Measurements from ENCODE around the gene WDR20. TPM values are rescaled to one million over a fixed set of nuclear protein-coding genes. Genes with fewer than 3 reads are reported as not detected.

Gene WDR20
- total RNA-seq, 2 experiments from 2014 or later: 13.3 to 31.0 TPM

GRCh38 chr14:102095871-102096568, 43.7 kb upstream of the WDR20 start:
- Histone ChIP-seq H3K9me3 (ENCODE audit: low read length) (no peaks in the 10 kb centered on the region), H3K4me2 (ENCODE audit: low read length) (no peak overlapping the region), H3K27ac (ENCODE audit: low read depth, low read length, poor library complexity, severe bottlenecking) (no peak overlapping the region), H3K79me2 (ENCODE audit: insufficient read depth, low read depth, low read length) (no peaks in the 10 kb centered on the region), H3K4me3 (ENCODE audit: low read depth, low read length, poor library complexity, severe bottlenecking) (no peak overlapping the region), H2AFZ (ENCODE audit: low read length) (peak overlapping the region; percentile 20; the same call in 1 of the 2 replicates), H3K9me2 (ENCODE audit: insufficient read depth, low read length) (no peaks in the 10 kb centered on the region), H4K20me1 (ENCODE audit: insufficient read depth, low read length) (no peaks in the 10 kb centered on the region), H3K4me1 (ENCODE audit: insufficient read depth, low read length, poor library complexity, severe bottlenecking) (peaks cover 7% of the 10 kb centered on the region), H3K36me3 (ENCODE audit: insufficient read depth, low read length) (no peaks in the 10 kb centered on the region)
- intact Hi-C loops (cut with micrococcal nuclease; ENCODE audit: unreplicated experiment): loop anchor here (1.0 kb wide), 3 partner anchors 33 to 389 kb away; no protein-coding TSS in a partner anchor
- no peak for DNase-seq (ENCODE audit: low spot score)
- no TSS peak for BruUV-seq (replicated peaks)
- ChIA-PET POLR2A (interaction anchor here (0.7 to 1.3 kb wide), 6 partner anchors 8 to 376 kb away, joined by 3 to 6 read pairs (median 3); no protein-coding TSS in a partner anchor), CTCF (ENCODE audit: unreplicated experiment) (interaction anchor here (1.3 kb wide), 1 partner anchor 10 kb away, joined by 4 read pairs; no protein-coding TSS in a partner anchor)
- TF ChIP-seq CTCF (conservative IDR thresholded peaks at IDR 0.05; ENCODE audit: low read length) (no peak), EZH2phosphoT487 (IDR thresholded peaks at IDR 0.05; ENCODE audit: borderline replicate concordance, low read depth, low read length) (no peak)

- TF ChIP-seq CTCF (conservative IDR thresholded peaks at IDR 0.05; ENCODE audit: low read length) (peak; percentile 98), EZH2phosphoT487 (IDR thresholded peaks at IDR 0.05; ENCODE audit: borderline replicate concordance, low read depth, low read length) (no peak)
- no peak overlapping the region for H3K27ac ChIP-seq (ENCODE audit: low read depth, low read length, poor library complexity, severe bottlenecking)
- H3K4me2 ChIP-seq (ENCODE audit: low read length): no peak overlapping the region
- ChIA-PET POLR2A (interaction anchor here (0.7 to 1.3 kb wide), 6 partner anchors 9 to 377 kb away, joined by 3 to 6 read pairs (median 3); no protein-coding TSS in a partner anchor), CTCF (ENCODE audit: unreplicated experiment) (interaction anchor here (1.3 kb wide), 1 partner anchor 10 kb away, joined by 4 read pairs; no protein-coding TSS in a partner anchor)
- H3K9me3 ChIP-seq (ENCODE audit: low read length): no peaks in the 10 kb centered on the region
- intact Hi-C loops (cut with micrococcal nuclease; ENCODE audit: unreplicated experiment): loop anchor here (1.0 kb wide), 3 partner anchors 33 to 389 kb away; no protein-coding TSS in a partner anchor
- no TSS peak for BruUV-seq (replicated peaks)
- no peak overlapping the region for H3K4me3 ChIP-seq (ENCODE audit: low read depth, low read length, poor library complexity, severe bottlenecking)
- peak; percentile 74 for DNase-seq (ENCODE audit: low spot score)
- peaks cover 7% of the 10 kb centered on the region for H3K4me1 ChIP-seq (ENCODE audit: insufficient read depth, low read length, poor library complexity, severe bottlenecking)
- H4K20me1 ChIP-seq (ENCODE audit: insufficient read depth, low read length): no peaks in the 10 kb centered on the region
- no peaks in the 10 kb centered on the region for H3K79me2 ChIP-seq (ENCODE audit: insufficient read depth, low read depth, low read length)
- H3K9me2 ChIP-seq (ENCODE audit: insufficient read depth, low read length): no peaks in the 10 kb centered on the region
- H2AFZ ChIP-seq (ENCODE audit: low read length): peak overlapping the region; percentile 20; the same call in 1 of the 2 replicates
- no peaks in the 10 kb centered on the region for H3K36me3 ChIP-seq (ENCODE audit: insufficient read depth, low read length)
These were observed 43.0 kb upstream of the WDR20 start for GRCh38 chr14:102096569-102097188.
